ENCODE data around the gene CD109. TPM values are rescaled to one million over a fixed set of nuclear protein-coding genes. Genes with fewer than 3 reads are reported as not detected.

CD109 gene
- total RNA-seq, 4 donors from 2014 or later, result 1.9 to 7.4 (median 4.8) TPM

GRCh38 chr6:73664701-73665100 is 31.3 kb upstream of the CD109 start:
- TF ChIP-seq POLR2A (IDR thresholded peaks at IDR 0.05), result no peak
- TF ChIP-seq EP300 (IDR thresholded peaks at IDR 0.05; ENCODE audit: low read depth), result no peak
- TF ChIP-seq, protein P1, sequence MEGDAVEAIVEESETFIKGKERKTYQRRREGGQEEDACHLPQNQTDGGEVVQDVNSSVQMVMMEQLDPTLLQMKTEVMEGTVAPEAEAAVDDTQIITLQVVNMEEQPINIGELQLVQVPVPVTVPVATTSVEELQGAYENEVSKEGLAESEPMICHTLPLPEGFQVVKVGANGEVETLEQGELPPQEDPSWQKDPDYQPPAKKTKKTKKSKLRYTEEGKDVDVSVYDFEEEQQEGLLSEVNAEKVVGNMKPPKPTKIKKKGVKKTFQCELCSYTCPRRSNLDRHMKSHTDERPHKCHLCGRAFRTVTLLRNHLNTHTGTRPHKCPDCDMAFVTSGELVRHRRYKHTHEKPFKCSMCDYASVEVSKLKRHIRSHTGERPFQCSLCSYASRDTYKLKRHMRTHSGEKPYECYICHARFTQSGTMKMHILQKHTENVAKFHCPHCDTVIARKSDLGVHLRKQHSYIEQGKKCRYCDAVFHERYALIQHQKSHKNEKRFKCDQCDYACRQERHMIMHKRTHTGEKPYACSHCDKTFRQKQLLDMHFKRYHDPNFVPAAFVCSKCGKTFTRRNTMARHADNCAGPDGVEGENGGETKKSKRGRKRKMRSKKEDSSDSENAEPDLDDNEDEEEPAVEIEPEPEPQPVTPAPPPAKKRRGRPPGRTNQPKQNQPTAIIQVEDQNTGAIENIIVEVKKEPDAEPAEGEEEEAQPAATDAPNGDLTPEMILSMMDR (IDR thresholded peaks at IDR 0.05), result no peak
- TF ChIP-seq POLR2AphosphoS5 (IDR thresholded peaks at IDR 0.05), result no peak
- peaks cover 4 to 19% (median 10%) of the 10 kb centered on the region in 4 donors for H3K4me1 ChIP-seq
- in situ Hi-C loops (cut with MboI; ENCODE audit: low pct_ligation_motif_present in 1 of 4, low pct_unique_long_range_greater_than_20kb in 1 of 4, low sequenced_read_pairs in 3 of 4), result no loop called here
- 86 to 91% methylated on average over 2 of the region's 2 CpGs for WGBS, 2 donors (ENCODE audit: low coverage in 1 of 2)
- no peaks in the 10 kb centered on the region for H3K36me3 ChIP-seq
- no peaks in the 10 kb centered on the region for H3K9me3 ChIP-seq
- H3K4me3 ChIP-seq, result no peak overlapping the region
- no peak for DNase-seq
- H3K27ac ChIP-seq, result peak overlapping the region in 2 of 4 donors; percentile 61 to 77
- intact Hi-C loops (cut with DNase I; ENCODE audit: low total_unique reads), result no loop called here
- H3K27me3 ChIP-seq, result no peaks in the 10 kb centered on the region

DNA sequence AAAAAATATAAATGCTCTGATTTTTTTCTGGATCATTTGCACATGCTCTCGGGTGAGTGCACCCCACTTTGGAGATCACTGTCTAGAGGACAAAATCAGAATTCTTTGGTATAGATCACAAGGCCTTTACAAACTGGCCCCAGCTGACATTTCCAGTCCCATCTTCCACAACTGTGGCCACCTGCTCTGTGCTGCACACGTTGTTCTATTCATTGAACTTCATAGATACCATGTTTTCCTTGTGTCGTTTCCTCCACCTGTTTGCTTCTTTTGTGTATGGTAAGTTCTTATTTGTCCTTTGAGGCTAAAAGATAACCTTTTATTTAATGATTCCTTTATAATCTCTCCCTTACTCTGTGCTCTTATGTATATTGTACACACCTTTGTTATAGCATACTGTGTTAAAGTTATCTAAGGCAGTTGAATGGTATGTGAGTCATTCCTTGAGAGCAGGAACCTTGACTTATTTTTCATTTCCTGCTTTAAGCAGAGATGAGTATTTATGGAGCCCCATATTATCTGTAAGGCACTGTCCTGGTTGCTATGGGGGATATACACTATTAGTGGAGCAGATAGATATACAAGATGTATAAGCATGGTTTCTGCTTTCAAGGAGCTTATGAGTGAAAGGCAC is 30.2 kb upstream of the CD109 start:
- TF ChIP-seq, protein P1 (IDR thresholded peaks at IDR 0.05), result no peak
- peak in 2 of 3 donors; percentile 14 to 43 for TF ChIP-seq POLR2AphosphoS5 (IDR thresholded peaks at IDR 0.05)
- DNase-seq, result no peak
- Histone ChIP-seq H3K4me3 (no peak overlapping the region), H3K27me3 (no peaks in the 10 kb centered on the region), H3K4me1 (peaks cover 4 to 19% (median 10%) of the 10 kb centered on the region in 4 donors), H3K27ac (peak overlapping the region; percentile 49 to 77 (median 66)), H3K36me3 (no peaks in the 10 kb centered on the region), H3K9me3 (no peaks in the 10 kb centered on the region)
- intact Hi-C loops (cut with DNase I; ENCODE audit: low total_unique reads) (no loop called here), in situ Hi-C loops (cut with MboI; ENCODE audit: low pct_ligation_motif_present in 1 of 4, low pct_unique_long_range_greater_than_20kb in 1 of 4, low sequenced_read_pairs in 3 of 4) (no loop called here)
- 40 to 55% methylated on average over 3 of the region's 3 CpGs for WGBS, 2 donors (ENCODE audit: low coverage in 1 of 2)

DNA sequence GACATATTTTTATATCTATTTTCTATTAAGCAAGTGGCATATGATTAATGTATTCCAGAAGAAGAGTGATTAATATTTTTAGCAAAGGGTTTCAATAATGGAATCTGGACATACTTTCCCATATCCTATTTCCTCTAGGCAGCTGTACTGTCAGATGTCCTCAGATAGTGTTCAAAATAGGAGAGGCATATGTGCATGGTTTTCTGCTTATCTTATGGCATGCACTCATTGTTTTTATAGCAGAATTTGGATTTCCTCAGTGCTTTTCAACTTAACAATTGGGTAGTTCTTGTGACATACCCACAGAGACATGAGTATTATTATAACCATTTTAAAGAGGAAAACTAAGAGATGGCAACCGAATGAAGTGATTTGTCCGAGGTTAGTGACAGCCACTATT is 29.6 kb upstream of the CD109 start:
- in situ Hi-C loops (cut with MboI; ENCODE audit: low pct_ligation_motif_present in 1 of 4, low pct_unique_long_range_greater_than_20kb in 1 of 4, low sequenced_read_pairs in 3 of 4) (no loop called here), intact Hi-C loops (cut with DNase I; ENCODE audit: low total_unique reads) (no loop called here)
- Histone ChIP-seq H3K36me3 (no peaks in the 10 kb centered on the region), H3K4me3 (no peak overlapping the region), H3K9me3 (no peaks in the 10 kb centered on the region), H3K27me3 (no peaks in the 10 kb centered on the region), H3K27ac (peak overlapping the region; percentile 33 to 77 (median 54)), H3K4me1 (peaks cover 4 to 19% (median 10%) of the 10 kb centered on the region in 4 donors)
- TF ChIP-seq POLR2AphosphoS5 (IDR thresholded peaks at IDR 0.05) (no peak), EP300 (IDR thresholded peaks at IDR 0.05; ENCODE audit: low read depth) (no peak), POLR2A (IDR thresholded peaks at IDR 0.05) (no peak)
- TF ChIP-seq, protein P1 (IDR thresholded peaks at IDR 0.05), result no peak
- DNase-seq, result no peak
- 38 to 60% methylated on average over 2 of the region's 2 CpGs for WGBS, 2 donors (ENCODE audit: low coverage in 1 of 2)

DNA sequence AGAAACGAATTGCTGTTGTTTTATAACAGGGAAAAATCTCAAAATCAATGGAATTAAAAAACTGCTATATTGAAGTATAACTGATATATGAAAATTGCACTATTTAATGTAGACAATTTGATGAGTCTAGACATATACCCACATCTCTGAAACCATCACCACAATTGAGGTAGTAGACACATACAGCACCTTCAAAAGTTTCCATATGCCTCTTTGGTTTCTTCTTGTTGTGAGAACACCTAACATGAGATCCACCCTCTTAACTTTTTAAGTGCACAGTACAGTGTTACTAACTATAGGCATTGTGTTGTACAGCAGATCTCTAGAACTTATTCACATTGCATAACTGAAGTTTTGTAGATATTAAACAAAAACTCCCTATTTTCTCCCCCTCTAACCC is 28.2 kb upstream of the CD109 start:
- intact Hi-C loops (cut with DNase I; ENCODE audit: low total_unique reads) (no loop called here), in situ Hi-C loops (cut with MboI; ENCODE audit: low pct_ligation_motif_present in 1 of 4, low pct_unique_long_range_greater_than_20kb in 1 of 4, low sequenced_read_pairs in 3 of 4) (no loop called here)
- no peak for TF ChIP-seq POLR2AphosphoS5 (IDR thresholded peaks at IDR 0.05)
- peaks cover 4 to 19% (median 10%) of the 10 kb centered on the region in 4 donors for H3K4me1 ChIP-seq
- H3K27ac ChIP-seq, result no peak overlapping the region
- H3K4me3 ChIP-seq, result no peak overlapping the region
- WGBS, 2 donors (ENCODE audit: low coverage in 1 of 2), result 52 to 64% methylated on average over 1 of the region's 1 CpG
- no peaks in the 10 kb centered on the region for H3K36me3 ChIP-seq
- DNase-seq, result no peak
- H3K9me3 ChIP-seq, result no peaks in the 10 kb centered on the region
- H3K27me3 ChIP-seq, result no peaks in the 10 kb centered on the region

DNA sequence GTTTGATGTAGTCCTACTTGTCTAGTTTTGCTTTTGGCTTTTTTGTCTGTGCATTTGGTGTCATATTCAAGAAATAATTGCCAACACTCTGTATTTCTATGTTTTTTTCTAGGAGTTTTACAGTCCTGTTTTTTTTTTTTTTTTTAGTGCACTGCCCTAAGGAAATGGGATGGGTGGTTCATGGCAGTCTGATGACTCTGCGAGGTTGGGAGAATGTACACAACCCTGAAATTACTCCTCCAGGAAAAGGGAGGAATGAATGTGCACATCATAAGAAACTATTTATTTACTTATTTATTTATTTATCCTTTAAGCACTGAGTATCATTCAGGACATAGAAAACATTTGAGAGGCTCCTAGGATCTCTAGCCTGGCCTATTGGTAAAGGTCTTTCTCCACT is 27.0 kb upstream of the CD109 start:
- in situ Hi-C loops (cut with MboI; ENCODE audit: low pct_ligation_motif_present in 1 of 4, low pct_unique_long_range_greater_than_20kb in 1 of 4, low sequenced_read_pairs in 3 of 4), result no loop called here
- no peaks in the 10 kb centered on the region for H3K9me3 ChIP-seq
- H3K4me3 ChIP-seq, result no peak overlapping the region
- peaks cover 4 to 19% (median 10%) of the 10 kb centered on the region in 4 donors for H3K4me1 ChIP-seq
- no peak for DNase-seq
- no peaks in the 10 kb centered on the region for H3K36me3 ChIP-seq
- no peak overlapping the region for H3K27ac ChIP-seq
- WGBS, 2 donors (ENCODE audit: low coverage in 1 of 2), result 36 to 50% methylated on average over 1 of the region's 1 CpG
- no peaks in the 10 kb centered on the region for H3K27me3 ChIP-seq
- intact Hi-C loops (cut with DNase I; ENCODE audit: low total_unique reads), result no loop called here
- no peak for TF ChIP-seq EP300 (IDR thresholded peaks at IDR 0.05; ENCODE audit: low read depth)
- no peak for TF ChIP-seq POLR2AphosphoS5 (IDR thresholded peaks at IDR 0.05)
- no peak for TF ChIP-seq POLR2A (IDR thresholded peaks at IDR 0.05)
- TF ChIP-seq, protein P1 (IDR thresholded peaks at IDR 0.05), result no peak
